Activated T-cell treated with anti-CD3 and anti-CD28 coated beads for 48 hours (primary cell): ENCODE measurements around the gene CALML5.

ENCODE experiments used
- DNase-seq: peaks from one replicate; pipeline ENCODE4 v3.0.0-alpha.2; 2020; ENCODE audit warnings: low read depth

Gene CALML5

DNA sequence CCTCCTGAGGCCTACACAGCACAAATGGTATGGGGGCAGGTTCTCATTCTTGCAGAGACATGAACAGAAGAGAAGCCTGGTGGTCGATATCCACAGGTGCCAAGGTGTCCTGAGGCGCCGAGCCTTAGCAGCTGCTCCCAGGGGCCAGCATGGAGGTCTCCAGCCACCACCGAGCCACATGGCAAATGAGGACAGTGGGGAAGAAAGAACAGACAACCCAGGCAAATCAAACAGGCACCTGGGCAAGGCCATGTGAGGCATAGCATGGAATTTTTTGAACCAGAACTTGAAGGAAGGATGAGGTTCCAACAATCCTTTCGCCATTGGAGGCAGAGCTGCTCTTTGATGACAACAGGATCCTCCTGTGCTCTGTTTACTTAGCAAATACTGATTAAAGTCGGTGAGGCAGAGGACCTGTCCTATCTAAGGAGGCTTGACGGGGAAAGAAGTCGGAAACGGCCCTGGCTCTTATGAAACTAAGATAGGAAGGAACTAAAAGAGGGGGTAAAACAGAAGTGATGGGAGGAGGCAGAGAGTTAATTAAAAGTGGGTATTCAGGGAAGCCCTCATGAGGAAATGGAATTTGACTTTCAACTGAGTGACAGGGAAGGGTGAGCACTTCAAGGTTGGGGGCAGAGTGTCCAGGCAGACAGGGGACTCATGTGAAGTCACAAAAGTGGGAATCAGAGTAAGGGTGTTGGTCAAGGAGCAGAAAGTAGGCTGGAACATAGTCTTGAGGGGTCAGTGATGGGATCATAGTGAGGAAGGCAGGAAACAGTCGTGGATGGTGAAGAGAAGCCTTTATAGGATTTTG lies 16.8 kb upstream of the CALML5 start:
- DNase-seq = no peak

DNA sequence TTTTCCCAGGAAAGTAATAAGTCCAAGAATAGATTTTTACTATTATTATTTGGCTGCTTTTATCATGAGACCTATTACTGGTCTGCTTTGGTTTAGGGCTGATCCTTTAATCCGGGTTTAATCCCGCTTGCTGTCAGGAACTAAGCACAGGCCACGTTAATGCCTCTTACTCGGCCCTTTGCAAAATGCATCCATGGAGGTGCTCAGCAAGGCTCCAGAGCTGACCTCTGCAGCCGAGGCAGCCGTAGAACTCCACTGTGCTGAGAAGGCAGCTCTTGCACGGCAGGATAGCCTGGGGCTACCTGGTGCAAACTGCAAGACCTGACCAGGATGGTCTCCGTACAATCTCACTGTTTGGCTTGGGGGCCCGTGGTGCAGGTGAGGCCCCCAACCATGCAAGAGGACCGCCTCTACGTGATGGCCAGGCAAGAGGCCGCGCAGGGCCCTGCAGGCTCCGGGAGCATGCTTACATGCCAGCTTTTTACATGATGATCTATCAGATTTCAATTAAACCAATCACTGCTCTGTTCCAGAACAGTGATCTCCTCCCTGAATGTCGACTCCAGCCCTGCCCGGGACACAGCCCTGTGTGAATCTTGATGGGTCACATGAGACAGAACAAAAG lies 15.0 kb upstream of the CALML5 start:
- no peak for DNase-seq

DNA sequence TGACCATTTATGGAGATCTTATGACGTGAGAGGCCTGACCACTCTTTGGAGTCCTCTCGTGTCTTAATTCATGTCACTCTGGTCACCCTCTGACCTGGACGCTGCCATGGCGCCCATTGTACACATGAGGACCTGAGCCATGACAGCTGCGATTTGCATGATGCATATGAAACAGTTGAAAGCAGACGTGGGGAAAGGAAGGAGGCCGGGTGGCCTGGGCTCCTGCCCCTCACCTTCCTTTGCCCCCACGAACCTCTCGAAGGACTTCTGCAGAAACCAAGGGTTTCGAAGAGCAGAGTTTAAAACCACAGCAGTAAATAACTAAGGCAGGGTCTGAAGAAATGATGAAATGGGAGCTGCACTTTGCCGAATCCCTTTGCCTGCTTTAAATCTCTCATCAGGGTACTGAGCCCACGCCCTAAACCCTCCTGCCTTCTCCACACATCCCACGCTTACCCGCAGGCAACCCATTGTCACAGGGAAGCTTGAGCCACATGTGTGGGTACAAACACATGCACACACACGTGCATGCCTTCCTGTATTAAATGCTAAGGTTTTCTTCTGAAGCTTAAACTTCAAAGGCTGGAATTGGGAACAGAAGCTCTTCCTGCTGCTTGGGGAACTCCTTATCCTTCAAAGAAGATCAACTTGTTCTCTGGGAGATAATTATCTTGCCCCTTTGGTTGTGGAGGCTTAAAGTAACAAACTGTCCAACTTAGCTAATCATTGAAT lies 13.7 kb upstream of the CALML5 start:
- DNase-seq = peak; percentile 3

DNA sequence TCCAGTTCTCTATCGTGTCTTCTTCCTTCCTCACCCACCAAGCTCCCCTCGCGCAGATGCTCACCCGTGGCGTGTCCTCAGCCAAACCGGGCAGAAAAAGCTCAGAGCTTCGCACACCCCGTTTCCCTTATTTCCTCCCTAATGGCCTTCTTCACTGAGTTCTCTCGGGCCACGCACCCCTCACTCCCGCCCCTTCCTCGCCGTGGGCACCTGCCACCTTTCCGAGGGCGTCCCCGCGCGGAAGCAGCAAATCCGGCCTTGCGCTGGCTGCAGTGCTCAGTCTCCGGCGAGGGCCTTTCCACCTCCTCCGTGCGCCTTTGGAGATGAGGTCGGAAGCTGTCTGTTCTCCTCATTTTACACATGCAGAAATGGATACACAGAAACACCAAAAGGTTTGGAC lies 13.0 kb upstream of the CALML5 start:
- DNase-seq = no peak

DNA sequence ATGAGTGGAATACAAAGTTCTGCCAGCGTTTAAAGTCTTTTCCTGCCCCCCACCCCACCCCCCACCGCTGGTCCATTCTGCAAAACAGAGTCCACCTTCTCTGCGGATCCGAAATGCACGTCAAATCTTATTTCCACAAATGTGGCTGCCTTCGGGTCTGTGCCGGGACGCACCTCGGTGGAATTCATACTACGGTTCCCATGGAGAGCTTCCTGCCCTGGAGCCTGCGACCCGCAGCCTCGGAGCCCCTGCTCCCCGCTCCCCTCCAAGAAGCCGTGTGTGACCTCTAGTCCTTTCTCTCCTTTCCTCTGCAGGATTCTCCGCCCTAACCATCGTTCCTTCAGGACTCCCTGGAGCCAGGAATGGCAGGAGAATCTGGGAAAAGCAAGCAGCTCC lies 12.5 kb upstream of the CALML5 start:
- no peak for DNase-seq

DNA sequence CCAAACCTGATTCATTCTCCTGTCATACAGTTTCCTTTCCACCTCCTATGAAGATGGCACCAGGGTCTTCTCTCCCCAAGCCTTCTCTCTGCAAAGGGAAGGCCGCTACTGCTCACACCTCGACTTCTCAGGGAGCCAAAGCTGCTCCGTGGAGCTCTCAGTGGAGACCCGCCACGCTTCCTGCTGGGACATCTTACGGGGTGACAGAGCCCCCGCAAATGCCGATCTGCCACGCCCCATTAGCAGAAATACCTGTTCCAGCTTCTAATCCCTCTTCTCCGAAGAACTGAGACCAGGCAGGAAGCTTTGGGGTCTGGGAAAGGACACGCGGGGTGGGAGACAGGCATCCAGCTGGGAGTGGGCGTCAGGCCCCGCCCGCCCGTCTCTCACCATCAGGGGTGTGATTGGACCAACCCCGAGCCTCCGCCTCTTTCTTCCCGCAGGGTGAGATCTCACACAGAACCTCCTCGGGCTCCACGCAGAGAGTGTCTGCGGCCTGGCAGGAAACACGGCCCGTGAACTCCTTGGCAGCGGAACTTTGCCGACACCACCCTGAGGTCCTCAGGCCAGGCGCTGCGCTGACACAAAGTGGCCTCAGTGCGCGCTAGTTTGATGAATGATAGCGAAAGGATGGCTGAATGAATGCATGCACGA lies 12.0 kb upstream of the CALML5 start:
- DNase-seq = no peak

DNA sequence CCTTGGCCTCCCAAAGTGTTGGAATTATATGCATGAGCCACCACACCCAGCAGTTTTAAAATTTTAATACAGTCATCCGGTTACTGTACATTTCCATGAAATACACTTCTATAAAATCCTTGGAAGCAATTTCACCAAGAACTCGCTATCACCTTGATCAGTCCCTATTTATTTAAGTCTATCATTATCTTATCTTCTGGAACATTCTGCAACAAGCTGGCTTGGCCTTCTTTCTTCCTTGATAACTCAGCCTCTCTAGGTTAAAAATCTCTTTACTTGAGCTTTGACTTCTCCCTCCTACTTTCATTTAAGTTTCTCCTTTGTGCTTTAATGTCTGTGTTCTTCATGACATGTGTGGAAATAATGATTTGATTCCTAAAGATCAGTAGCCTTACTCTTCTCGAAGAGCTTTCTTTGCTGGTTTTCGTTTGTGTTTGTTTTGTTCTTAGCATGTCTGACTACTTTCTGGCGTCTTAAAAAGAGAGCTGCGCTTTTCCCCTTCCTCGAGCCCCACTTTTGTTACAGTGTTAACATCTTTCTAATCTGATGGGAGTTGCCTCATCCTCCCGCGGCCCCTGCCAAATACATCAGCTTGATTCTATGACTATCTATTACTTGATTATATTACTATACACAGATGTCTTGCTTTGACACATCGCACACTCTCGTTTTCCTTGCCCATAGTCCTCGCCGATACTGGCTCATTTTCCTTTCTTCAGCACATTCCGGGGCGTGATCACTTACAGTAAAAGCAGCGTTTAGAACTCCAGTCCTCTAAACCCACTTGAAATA lies 11.1 kb upstream of the CALML5 start:
- no peak for DNase-seq

DNA sequence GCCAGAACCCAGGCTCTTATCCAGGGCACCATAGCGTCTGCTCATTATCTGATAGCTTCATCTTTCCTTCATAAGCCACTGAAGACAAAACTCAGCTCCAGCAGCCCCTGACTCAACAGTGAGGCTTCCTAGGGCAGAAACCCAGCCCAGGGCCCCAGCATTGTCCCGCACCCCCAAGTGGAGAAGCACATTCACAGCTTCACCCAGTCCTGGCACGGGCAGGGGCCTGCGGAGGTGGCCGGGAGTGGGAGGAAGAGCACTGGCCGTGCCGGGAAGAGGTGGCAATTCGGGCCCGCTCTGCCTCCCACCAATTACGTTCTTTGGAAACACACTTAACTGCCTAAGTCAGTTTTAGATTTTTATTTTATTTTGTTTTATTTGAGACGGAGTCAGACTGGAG lies 10.3 kb upstream of the CALML5 start:
- no peak for DNase-seq

DNA sequence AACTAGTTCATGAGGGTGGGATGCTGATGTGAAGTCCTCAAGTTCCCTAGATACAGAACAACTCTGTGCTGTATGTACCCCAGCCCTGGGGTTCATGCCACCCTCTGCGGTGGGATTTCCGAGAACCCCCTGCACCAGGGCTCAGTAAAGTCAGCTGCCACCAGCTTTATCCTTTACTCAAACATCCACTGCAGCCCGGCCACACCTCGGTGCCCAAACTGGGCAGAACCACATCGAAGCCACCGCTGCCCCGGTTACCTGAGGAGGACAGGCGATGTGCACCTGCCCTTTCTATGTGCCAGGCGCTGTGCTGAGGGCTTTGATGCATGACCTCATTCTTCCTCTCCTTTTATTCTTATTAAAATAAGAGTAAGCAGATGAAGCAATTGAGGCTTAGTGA lies 9.9 kb upstream of the CALML5 start:
- DNase-seq = no peak

DNA sequence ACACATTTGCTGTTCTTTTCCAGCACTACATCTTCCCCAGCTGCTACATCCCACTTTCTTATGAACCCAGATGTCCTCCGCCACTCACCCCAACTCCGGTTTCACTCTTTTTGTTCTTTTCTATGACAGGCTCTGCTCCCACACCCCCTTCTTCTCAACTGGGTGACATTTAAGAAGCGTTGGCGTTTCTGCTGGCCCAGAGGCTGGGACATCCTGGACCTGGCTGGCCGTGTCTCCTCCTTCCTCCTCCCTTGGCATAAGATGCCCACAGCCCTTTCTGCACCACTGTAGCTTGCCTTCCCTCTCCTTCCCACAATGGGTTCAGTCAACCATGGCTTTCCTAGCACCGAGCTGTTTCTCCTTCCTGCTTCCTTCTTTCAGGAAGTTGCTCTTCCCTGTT lies 9.4 kb upstream of the CALML5 start:
- DNase-seq = no peak

DNA sequence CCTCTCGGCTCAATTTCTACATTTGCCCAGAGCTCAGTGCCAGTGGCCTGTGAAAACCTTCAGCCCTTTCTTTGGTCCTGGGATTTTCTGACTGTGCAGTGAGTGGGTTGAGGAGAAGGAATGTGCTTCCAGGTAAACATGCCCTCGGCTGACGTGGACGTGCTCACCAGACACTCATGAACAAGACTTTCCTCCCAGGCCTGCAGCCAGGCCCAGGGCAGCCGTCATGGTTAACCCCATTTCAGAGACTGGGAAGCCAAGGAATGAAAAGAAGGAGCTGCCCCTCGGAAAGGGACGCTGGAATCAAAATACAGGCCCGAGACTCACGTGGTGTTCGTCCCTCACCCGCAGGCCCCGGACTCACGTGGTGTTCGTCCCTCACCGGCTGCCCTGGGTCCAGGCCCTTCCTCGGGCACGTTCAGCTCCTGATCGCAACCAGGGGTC lies 8.8 kb upstream of the CALML5 start:
- no peak for DNase-seq

DNA sequence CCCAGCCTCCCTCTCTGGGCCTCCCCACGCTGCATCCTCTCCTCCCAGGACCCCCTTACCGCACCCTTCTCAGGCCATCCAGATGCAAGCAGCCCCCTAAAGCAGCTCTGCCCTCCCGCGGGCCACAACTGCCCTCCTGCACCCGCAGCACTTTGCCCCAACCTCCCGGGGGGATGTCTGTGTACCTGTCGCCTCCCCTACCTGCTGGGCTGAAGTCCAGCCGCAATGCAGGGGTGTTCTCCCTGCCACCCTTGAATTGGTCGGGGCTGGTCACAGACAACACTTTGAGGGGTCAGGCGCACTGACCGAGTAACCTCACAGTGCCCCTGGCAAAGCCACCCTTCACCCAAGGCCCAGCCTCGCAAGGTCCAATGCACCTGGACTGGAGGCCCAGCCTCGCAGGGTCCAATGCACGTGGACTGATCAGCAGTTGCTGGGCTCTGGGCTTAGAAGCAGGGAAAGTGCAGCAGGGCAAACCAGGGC lies 8.3 kb upstream of the CALML5 start:
- no peak for DNase-seq

DNA sequence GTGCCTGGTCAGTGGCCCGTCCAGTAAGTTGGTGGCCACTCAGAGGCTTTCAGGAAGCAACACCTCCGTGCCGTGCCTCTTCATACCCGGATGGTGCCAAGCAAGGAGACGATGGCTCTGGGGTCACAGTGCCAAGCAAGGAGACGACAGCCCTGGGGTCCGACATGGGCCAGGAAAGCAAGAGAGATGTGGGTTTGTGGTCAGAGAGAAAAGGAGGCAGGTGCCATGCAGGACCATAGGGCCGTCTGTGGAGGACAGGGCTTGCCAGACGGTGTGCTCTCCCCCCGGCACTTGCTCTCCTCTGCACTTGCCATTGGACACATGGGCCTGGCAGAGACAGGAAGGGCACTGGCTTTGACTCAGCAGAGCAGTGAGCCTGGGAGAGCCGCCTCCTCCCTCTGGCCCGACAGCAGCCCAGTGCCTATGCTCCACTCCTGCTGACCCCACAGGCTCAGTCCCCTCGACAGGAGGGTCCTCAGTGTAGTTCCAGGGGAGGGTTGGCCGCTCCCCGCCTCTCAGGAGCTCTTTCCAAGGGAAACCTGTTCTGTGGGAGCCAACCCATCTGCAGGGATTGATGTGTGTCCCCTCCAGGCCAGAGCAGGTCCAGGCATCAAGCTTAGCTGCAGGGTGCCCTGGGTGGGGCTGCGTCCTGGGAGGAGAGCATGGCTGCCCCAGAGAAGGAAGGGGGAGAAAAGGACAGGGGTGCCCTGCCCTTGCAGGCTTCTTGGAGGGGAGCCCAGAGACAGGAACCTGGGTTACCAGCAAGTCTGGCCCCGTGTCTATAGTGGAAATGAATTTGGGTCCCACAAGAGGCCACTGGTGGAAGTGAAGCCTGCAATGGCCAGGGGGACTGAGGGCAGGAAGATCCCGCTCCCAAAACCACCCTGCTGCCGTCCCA lies 7.6 kb upstream of the CALML5 start:
- no peak for DNase-seq

DNA sequence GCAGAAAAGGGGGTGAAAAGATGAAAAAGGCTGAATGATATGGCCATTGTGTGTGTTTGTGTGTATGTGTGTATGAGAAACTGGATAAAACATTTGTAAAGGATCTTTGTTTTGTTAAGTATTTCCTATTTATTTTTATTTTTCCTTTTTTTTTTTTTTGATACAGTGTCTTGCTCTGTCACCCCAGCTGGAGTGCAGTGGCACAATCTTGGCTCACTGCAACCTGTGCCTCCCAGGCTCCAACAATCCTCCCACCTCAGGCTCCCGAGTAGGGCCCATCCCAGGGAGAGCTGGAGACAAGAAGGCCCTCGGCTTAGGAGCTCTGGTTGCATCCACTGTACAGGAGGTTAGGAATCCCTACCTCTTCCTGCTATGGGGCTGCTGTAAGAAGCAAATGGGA lies 6.9 kb upstream of the CALML5 start:
- no peak for DNase-seq

DNA sequence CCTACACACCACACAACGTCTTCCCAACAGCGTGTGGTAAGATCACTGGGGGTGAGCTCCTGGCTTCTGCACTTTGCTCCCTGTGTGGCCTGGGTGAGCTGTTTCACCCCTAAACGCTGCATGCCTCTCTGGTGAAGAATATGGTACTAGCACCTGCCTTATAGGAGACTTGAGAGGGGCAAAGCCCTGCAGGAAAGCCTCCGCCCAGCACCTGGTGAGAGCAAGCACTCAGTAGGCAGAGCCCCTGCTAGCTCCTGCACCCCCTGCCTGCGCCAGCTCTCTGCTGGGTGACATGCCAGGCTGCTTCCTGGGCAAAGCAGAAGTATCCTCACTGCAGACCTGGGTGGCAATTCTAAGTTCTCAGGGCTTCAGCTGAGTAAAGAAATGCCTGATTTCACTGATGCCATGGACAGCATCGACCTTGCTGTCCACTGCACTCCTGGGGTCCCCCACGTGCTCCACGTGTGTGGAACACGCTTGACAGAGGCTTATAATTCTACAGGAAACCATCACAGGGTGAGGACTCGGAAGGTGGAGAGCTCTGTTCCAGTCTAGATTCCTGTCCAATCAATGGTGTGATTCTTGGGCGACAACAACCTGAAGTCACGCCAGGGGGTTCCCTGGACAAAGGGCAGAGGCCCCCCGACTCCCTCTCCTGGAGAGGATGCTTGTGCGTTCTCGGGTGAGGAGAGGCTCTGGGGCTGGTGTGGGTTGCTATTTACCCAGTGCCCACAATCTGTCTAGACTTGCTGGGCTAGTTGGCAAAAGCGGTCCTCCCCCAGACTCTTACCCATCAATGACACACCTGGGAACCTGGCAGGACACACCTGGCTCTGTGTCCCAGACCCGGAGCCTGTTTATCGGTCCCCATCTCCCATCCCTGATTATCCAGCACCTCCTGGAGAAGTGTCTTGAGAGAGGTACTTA lies 5.0 kb upstream of the CALML5 start:
- no peak for DNase-seq

DNA sequence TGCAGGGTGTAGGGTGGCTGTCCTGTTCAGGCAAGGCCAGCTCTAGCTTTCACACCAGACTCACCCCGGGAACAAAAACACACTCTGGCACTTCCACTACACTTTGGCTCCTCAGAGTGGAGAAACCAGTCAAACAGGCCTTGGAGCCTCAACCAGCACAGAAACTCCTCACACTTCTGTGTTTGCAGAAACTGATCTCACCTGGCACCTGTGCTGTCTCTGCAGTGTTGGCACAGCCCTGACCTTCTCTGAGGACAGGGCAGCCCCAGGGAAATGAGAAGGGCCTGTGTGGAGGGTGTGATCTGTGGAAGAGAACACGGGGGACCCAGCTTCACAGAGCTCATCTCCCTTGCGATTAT lies 4.1 kb upstream of the CALML5 start:
- no peak for DNase-seq

DNA sequence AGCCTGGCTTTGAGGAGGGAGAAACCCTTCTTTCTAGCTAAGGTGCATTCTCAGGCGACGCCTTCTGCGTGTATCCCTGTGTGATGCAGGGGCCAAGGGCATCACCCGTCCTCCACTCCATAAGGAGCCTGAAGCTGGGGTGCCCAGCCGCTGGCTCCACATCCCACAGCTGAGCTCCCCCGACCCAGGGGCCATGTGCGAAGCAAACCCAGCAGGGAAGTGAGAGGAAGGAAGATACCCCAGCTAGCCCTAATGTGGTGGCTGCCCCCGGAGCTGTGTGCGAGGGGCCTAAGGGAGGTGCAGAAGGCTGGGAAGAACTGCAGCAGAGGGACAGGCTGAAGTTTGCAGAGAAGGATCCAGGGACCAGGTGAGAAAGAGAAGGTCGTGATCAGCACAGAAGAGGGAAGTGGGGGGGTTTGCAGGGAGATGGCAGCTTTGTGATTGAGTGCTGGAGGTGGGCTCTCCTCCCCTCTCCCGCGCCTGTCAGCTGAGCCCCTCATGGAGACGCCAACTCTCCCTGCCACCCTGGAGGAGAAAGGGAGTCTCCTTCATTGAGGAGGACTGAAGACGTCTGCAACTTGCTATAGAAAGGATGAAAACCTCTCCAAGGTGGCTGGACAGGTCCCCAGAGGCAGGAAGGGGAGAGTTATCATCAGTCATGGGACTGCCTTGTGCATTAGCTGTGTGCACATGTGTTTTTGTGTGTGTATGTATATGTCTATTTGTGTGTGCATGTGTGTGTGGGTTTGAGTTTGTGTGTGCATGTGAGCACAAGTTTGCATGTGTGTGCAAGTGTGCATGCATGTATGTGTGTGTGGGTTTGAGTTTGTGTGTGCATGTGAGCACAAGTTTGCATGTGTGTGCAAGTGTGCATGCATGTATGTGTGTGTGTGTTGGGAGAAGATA lies 3.5 kb upstream of the CALML5 start:
- no peak for DNase-seq

DNA sequence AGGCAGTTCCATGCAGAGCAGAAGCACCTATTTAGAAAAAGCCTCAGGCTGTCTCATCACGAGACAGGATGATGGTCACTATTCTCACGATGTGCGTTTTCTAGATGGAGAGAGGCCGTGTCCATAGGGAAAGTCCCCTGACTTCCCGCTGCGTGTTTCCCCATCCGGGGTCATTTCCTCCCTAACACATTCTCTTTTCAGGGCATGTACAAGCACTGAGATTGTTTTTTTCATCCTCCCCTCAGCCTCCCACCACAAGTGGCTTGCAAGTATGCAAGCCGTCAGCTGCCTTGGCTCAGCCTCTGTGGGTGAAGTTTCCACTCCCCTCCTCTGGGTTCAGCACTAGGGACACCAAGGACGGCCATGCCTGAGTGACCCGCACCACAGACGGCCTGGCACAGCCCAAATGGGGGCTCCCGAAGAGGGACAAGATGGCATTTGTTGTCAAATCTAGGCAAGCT lies 2.7 kb upstream of the CALML5 start:
- DNase-seq = no peak
